DND-41 (cell line): Measurements from ENCODE around the gene CYBA.

ENCODE experiments used
- ATAC-seq: fragments of 200-7000 bp; cut with Tn5 transposase; 3 replicates; pipeline ENCODE4 v1.9.1; 2021; ENCODE audit warnings: low read depth; ENCODE audit not compliant: insufficient read depth
- DNase-seq: peaks from one replicate; pipeline ENCODE4 v3.0.0-alpha.2; 2020
- H2AFZ ChIP-seq: 2 replicates; pipeline ENCODE4 v1.6.0; 2012; ENCODE audit warnings: low read depth, low read length
- H3K27ac ChIP-seq: 2 replicates; pipeline ENCODE4 v1.5.1; 2012; ENCODE audit warnings: low read length, inconsistent platforms
- H3K27me3 ChIP-seq: fragments of 200-600 bp; sonication (generic); 2 replicates; pipeline ENCODE4 v1.6.0; 2012; ENCODE audit warnings: low read length, mild to moderate bottlenecking, inconsistent platforms; ENCODE audit not compliant: insufficient read depth, poor library complexity
- H3K36me3 ChIP-seq: 2 replicates; pipeline ENCODE4 v1.5.1; 2012; ENCODE audit warnings: low read length, inconsistent platforms; ENCODE audit not compliant: insufficient read depth
- H3K4me1 ChIP-seq: 2 replicates; pipeline ENCODE4 v1.5.1; 2012; ENCODE audit warnings: mild to moderate bottlenecking, low read length; ENCODE audit not compliant: insufficient read depth
- H3K4me2 ChIP-seq: 2 replicates; pipeline ENCODE4 v1.6.0; 2012; ENCODE audit warnings: mild to moderate bottlenecking, moderate library complexity, low read length, inconsistent platforms; ENCODE audit not compliant: insufficient read depth
- H3K4me3 ChIP-seq, 2 experiments: fragments of 200-600 bp in 1 of 2; shearing (Covaris generic) in 1 of 2; 2 replicates each; pipeline ENCODE4 v1.5.1; 2012 to 2016; ENCODE audit warnings: inconsistent platforms in 2 of 2, low read length in 2 of 2, mild to moderate bottlenecking in 2 of 2, low read depth in 1 of 2, moderate library complexity in 1 of 2
- H3K79me2 ChIP-seq: 2 replicates; pipeline ENCODE4 v1.6.0; 2012; ENCODE audit warnings: low read length, inconsistent platforms; ENCODE audit not compliant: insufficient read depth
- H3K9ac ChIP-seq: 2 replicates; pipeline ENCODE4 v1.6.0; 2012; ENCODE audit warnings: low read depth, mild to moderate bottlenecking, inconsistent platforms, low read length, moderate library complexity
- H3K9me3 ChIP-seq: 2 replicates; pipeline ENCODE4 v1.5.1; 2012; ENCODE audit warnings: low read length, moderate library complexity, mild to moderate bottlenecking, inconsistent platforms; ENCODE audit not compliant: insufficient read depth, severe bottlenecking
- H4K20me1 ChIP-seq: 2 replicates; pipeline ENCODE4 v1.6.0; 2012; ENCODE audit warnings: low read length; ENCODE audit not compliant: insufficient read depth
- EZH2 ChIP-seq: IDR thresholded peaks from 3 replicates; pipeline ENCODE4 v1.6.1; 2012; ENCODE audit warnings: borderline replicate concordance, low read depth, mild to moderate bottlenecking, moderate library complexity, low read length, inconsistent platforms; ENCODE audit not compliant: severe bottlenecking
- TF ChIP-seq, protein P1 (sequence below): IDR thresholded peaks from 2 replicates; pipeline ENCODE4 v1.5.1; 2012; ENCODE audit warnings: borderline replicate concordance, low read length, moderate library complexity, mild to moderate bottlenecking; ENCODE audit not compliant: poor library complexity, severe bottlenecking; ENCODE audit errors: extremely low read depth

CYBA gene

DNA sequence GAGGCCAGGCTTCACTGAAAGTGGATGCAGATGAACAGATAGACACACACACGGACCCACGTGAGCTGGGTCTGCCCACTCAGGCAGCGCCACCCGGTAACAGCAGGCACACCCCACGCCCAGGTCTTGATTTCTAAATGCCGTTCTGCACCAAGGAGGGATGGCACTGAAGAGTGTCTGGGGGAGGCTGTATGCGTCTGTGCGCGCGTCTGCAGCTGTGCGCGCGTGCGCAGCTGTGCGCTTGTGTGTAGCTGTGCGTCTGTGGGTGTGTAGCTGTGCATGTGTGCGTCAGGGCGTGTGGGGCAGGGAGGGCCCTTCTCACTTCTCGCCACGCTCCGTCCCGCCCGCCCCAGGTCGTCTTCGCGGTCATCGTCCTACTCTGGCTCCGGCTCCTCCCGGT lies 28.0 kb downstream of the CYBA start:
- ATAC-seq = no peak
- H3K36me3 ChIP-seq = peaks cover 89% of the 10 kb centered on the region

DNA sequence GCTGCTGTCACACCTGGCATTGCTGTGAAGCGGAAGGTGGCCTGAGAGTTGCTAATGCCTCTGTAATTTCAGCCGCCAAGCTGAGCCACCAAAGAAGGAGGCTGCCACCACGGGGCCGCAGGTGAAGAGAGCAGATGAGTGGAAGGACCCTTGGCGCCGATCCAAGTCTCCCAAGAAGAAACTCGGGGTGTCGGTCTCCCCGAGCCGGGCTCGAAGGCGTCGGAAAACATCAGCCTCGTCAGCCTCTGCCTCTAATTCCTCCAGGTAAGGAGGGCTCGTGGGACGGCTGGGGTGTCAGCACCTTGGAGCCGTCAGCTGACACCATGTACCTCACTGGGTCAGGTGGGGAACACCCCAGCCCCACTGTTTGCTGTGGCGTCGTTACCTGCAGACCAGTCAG lies 28.7 kb downstream of the CYBA start:
- Histone ChIP-seq H2AFZ (no peak overlapping the region), H3K9me3 (no peaks in the 10 kb centered on the region), H3K4me3 (no peak overlapping the region), H3K9ac (no peak overlapping the region), H3K79me2 (peaks cover 28% of the 10 kb centered on the region), H4K20me1 (peaks cover 56% of the 10 kb centered on the region), H3K36me3 (peaks cover 89% of the 10 kb centered on the region), H3K27me3 (no peaks in the 10 kb centered on the region), H3K27ac (no peak overlapping the region), H3K4me2 (no peak overlapping the region), H3K4me1 (no peaks in the 10 kb centered on the region)
- DNase-seq (no peak), ATAC-seq (no peak)
- TF ChIP-seq EZH2 = no peak
- TF ChIP-seq, protein P1, sequence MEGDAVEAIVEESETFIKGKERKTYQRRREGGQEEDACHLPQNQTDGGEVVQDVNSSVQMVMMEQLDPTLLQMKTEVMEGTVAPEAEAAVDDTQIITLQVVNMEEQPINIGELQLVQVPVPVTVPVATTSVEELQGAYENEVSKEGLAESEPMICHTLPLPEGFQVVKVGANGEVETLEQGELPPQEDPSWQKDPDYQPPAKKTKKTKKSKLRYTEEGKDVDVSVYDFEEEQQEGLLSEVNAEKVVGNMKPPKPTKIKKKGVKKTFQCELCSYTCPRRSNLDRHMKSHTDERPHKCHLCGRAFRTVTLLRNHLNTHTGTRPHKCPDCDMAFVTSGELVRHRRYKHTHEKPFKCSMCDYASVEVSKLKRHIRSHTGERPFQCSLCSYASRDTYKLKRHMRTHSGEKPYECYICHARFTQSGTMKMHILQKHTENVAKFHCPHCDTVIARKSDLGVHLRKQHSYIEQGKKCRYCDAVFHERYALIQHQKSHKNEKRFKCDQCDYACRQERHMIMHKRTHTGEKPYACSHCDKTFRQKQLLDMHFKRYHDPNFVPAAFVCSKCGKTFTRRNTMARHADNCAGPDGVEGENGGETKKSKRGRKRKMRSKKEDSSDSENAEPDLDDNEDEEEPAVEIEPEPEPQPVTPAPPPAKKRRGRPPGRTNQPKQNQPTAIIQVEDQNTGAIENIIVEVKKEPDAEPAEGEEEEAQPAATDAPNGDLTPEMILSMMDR = no peak

More for the DNA sequence above, 28.0 kb downstream of the CYBA start:
- Histone ChIP-seq H3K27me3 (no peaks in the 10 kb centered on the region), H3K4me2 (no peak overlapping the region), H4K20me1 (peaks cover 53% of the 10 kb centered on the region), H2AFZ (no peak overlapping the region), H3K27ac (no peak overlapping the region), H3K4me1 (no peaks in the 10 kb centered on the region), H3K9ac (no peak overlapping the region), H3K79me2 (peaks cover 21% of the 10 kb centered on the region), H3K9me3 (no peaks in the 10 kb centered on the region), H3K4me3 (no peak overlapping the region)
- no peak for DNase-seq
- TF ChIP-seq, protein P1 = no peak
- TF ChIP-seq EZH2 = no peak

DNA sequence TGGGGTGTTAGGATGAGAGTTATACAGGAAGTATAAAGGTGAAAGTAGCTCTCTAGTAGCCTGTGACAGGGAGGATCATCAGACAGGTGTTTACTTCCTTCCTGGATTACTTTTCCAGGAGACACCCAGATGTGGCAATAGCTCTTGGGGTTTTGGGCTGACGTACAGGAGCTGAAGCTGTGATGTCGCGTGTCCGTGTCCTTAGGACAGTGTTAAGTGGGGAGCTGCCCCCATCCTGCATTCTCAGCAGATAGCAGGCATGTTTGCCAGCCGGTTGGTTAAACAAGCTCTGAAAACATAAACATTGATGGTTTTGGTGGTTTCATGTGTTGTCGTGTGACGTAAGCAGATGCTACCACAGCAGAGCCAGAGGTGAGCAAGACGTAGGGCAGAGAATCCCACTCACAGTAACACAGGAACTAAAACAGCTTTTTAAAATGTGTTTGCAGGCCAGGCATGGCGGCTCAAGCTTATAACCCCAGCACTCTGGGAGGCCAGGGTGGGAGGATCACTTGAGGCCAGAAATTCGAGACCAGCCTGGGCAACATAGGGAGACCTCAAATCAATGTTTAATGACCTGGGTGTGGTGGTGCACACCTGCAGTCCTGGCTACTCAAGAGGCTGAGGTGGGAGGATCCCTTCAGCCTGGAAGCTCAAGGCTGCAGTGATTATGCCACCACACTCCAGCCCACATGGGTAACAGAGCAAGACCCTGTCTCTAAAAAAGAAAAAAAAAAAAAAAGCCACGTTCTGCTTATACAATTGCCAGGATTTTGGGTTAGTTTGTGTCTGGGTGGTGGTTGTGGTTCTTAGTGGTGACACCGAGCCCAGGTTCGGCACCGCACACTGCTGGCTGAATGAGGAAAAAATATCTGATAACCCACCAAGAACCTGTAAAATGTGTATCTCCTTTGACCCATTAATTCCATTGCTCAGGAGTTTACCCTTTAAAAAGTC lies 30.7 kb downstream of the CYBA start:
- H3K79me2 ChIP-seq = peaks cover 48% of the 10 kb centered on the region
- DNase-seq = no peak
- no peak overlapping the region for H2AFZ ChIP-seq
- no peak for TF ChIP-seq EZH2
- TF ChIP-seq, protein P1 = no peak
- no peak overlapping the region for H3K4me3 ChIP-seq
- H3K27ac ChIP-seq = no peak overlapping the region
- H3K27me3 ChIP-seq = no peaks in the 10 kb centered on the region
- H4K20me1 ChIP-seq = peaks cover 74% of the 10 kb centered on the region
- no peaks in the 10 kb centered on the region for H3K9me3 ChIP-seq
- H3K4me1 ChIP-seq = no peaks in the 10 kb centered on the region
- H3K36me3 ChIP-seq = peaks cover 89% of the 10 kb centered on the region
- no peak overlapping the region for H3K9ac ChIP-seq
- H3K4me2 ChIP-seq = no peak overlapping the region
- ATAC-seq = no peak
